HepG2 (cell line): ENCODE measurements around the gene TFPI. TPM values are rescaled to one million over a fixed set of nuclear protein-coding genes. Genes with fewer than 3 reads are reported as not detected.

Source experiments
- AGO1 ChIP-seq: fragments of 200-400 bp; formaldehyde crosslinking; IDR thresholded peaks from 2 replicates; pipeline ENCODE4 v1.6.1; 2017; ENCODE audit warnings: mild to moderate bottlenecking, low read depth, low read length, moderate library complexity; ENCODE audit not compliant: poor library complexity, severe bottlenecking
- CHD2 ChIP-seq: IDR thresholded peaks from 2 replicates; pipeline ENCODE4 v1.6.1; 2011; ENCODE audit warnings: low read depth, low read length, improper control_type of control experiment
- DZIP1 ChIP-seq: sonication (generic); formaldehyde crosslinking; IDR thresholded peaks from 2 replicates; pipeline ENCODE4 v1.5.0; 2020; ENCODE audit warnings: mild to moderate bottlenecking, missing genetic modification reagents
- ELF3 ChIP-seq: IDR thresholded peaks from 2 replicates; pipeline ENCODE4 v1.6.1; 2016; ENCODE audit warnings: missing genetic modification reagents, missing compliant biosample characterization
- GABPB1 ChIP-seq: IDR thresholded peaks from 2 replicates; pipeline ENCODE4 v1.6.1; 2016; ENCODE audit warnings: mild to moderate bottlenecking, missing genetic modification reagents, moderate library complexity, missing compliant biosample characterization
- HNF1A ChIP-seq, 2 experiments: sonication (generic) in 1 of 2; formaldehyde crosslinking in 1 of 2; IDR thresholded peaks; 2 replicates each; pipeline versions ENCODE4 v1.4.0 to v1.6.1; 2016 to 2020; ENCODE audit warnings: borderline replicate concordance in 1 of 2, low read depth in 1 of 2, mild to moderate bottlenecking in 1 of 2, missing genetic modification reagents in 1 of 2
- HOXA5 ChIP-seq: sonication (generic); formaldehyde crosslinking; IDR thresholded peaks from 2 replicates; pipeline ENCODE4 v1.4.0; 2020; ENCODE audit warnings: missing genetic modification reagents
- KLF9 ChIP-seq: IDR thresholded peaks from 2 replicates; pipeline ENCODE4 v1.6.1; 2016; ENCODE audit warnings: low read depth
- MIER2 ChIP-seq: IDR thresholded peaks from 2 replicates; pipeline ENCODE4 v1.6.1; 2016; ENCODE audit warnings: missing biosample characterization, missing genetic modification reagents
- MIER3 ChIP-seq: IDR thresholded peaks from 2 replicates; pipeline ENCODE4 v1.6.1; 2016; ENCODE audit warnings: missing compliant biosample characterization, borderline replicate concordance
- MIXL1 ChIP-seq: IDR thresholded peaks from 2 replicates; pipeline ENCODE4 v1.6.1; 2016
- NFKBIZ ChIP-seq: IDR thresholded peaks from 2 replicates; pipeline ENCODE4 v1.6.1; 2018; ENCODE audit warnings: missing genetic modification reagents, missing compliant biosample characterization
- NR2F1 ChIP-seq, 2 experiments: fragments of 450-650 bp in 1 of 2; formaldehyde crosslinking in 1 of 2; IDR thresholded peaks; 2 replicates each; pipeline versions ENCODE4 v1.5.0 to v1.6.1; 2016 to 2020; ENCODE audit warnings: mild to moderate bottlenecking in 1 of 2, missing compliant biosample characterization in 1 of 2, missing genetic modification reagents in 1 of 2, moderate library complexity in 1 of 2
- PREB ChIP-seq: sonication (generic); formaldehyde crosslinking; IDR thresholded peaks from 2 replicates; pipeline ENCODE4 v1.4.0; 2020; ENCODE audit warnings: missing genetic modification reagents
- RBM22 ChIP-seq: fragments of 200-400 bp; formaldehyde crosslinking; optimal IDR thresholded peaks from 2 replicates; pipeline ENCODE3; 2017; ENCODE audit warnings: mild to moderate bottlenecking, low read length, moderate library complexity
- TERF1 ChIP-seq: sonication (generic); formaldehyde crosslinking; IDR thresholded peaks from 2 replicates; pipeline ENCODE4 v1.8.0; 2022; ENCODE audit warnings: mild to moderate bottlenecking, missing genetic modification reagents, moderate library complexity
- ZBTB38 ChIP-seq: sonication (generic); formaldehyde crosslinking; IDR thresholded peaks from 2 replicates; pipeline ENCODE4 v1.5.1; 2020; ENCODE audit warnings: mild to moderate bottlenecking, missing genetic modification reagents
- ZNF101 ChIP-seq: sonication (generic); formaldehyde crosslinking; IDR thresholded peaks from 2 replicates; pipeline ENCODE4 v1.4.0; 2020; ENCODE audit warnings: mild to moderate bottlenecking, low read depth, missing genetic modification reagents, borderline replicate concordance
- ZNF121 ChIP-seq: sonication (generic); formaldehyde crosslinking; IDR thresholded peaks from 2 replicates; pipeline ENCODE4 v1.5.0; 2020; ENCODE audit warnings: mild to moderate bottlenecking, missing genetic modification reagents
- ZNF331 ChIP-seq: sonication (generic); formaldehyde crosslinking; IDR thresholded peaks from 2 replicates; pipeline ENCODE4 v1.4.0; 2020; ENCODE audit warnings: missing genetic modification reagents
- ZNF7 ChIP-seq: IDR thresholded peaks from 2 replicates; pipeline ENCODE4 v1.6.1; 2016; ENCODE audit warnings: missing biosample characterization, missing genetic modification reagents
- polyA plus RNA-seq, 8 experiments: library from polyadenylated mRNA; depleted of rRNA in 3 of 8; stranded (reverse) in 7 of 8; unstranded in 1 of 8; fragments of >200 nt; fragmentation: Illumina TruSeq in 4 of 8; extraction: Trizol in 4 of 8; gene quantifications; 2 replicates each; pipeline versions ENCODE4 v1.2.1 to v1.2.3, GENCODE V29; 2011 to 2016; ENCODE audit warnings: low read depth in 4 of 8, missing spikeins in 1 of 8, mixed read lengths in 1 of 8; ENCODE audit not compliant: insufficient read depth in 1 of 8
- total RNA-seq, 5 experiments: library from RNA; depleted of rRNA; stranded (reverse); fragments of >200 nt; fragmentation: Illumina TruSeq; extraction: Trizol; gene quantifications; 2 replicates each; pipeline ENCODE4 v1.2.3, GENCODE V29; 2016; ENCODE audit warnings: low read depth in 1 of 5

The TFPI gene
- total and polyA plus RNA-seq, 2 of the 13 experiments (the other 11 are each of a cell fraction or from before 2014, with no cell fraction given), result 301 to 436 TPM

GRCh38 chr2:187529977-187530721, 24.1 kb downstream of the TFPI start (continued):
- TF ChIP-seq ZNF331 (CRISPR knock-in tag) (peak; percentile 62; the same call in 1 of the 2 replicates), NR2F1 (CRISPR knock-in tag; IDR thresholded peaks at IDR 0.05) (peak; percentile 98), PREB (CRISPR knock-in tag) (no peak), ELF3 (CRISPR knock-in tag) (no peak; the same call in 1 of the 2 replicates), MIER2 (CRISPR knock-in tag) (0 out of 2 replicates have a peak, but pooled peaks have one; percentile 29), TERF1 (CRISPR knock-in tag) (no peak), CHD2 (0 out of 2 replicates have a peak, but pooled peaks have one; percentile 17), ZNF121 (CRISPR knock-in tag) (no peak), GABPB1 (no peak), ZNF7 (no peak), ZBTB38 (CRISPR knock-in tag) (no peak), KLF9 (no peak), NFKBIZ (CRISPR knock-in tag) (peak; percentile 73; the same call in 1 of the 2 replicates), MIXL1 (CRISPR knock-in tag) (peak; percentile 80), AGO1 (no peak), RBM22 (no peak), MIER3 (CRISPR knock-in tag) (peak; percentile 77; the same call in 1 of the 2 replicates), HOXA5 (CRISPR knock-in tag) (0 out of 2 replicates have a peak, but pooled peaks have one; percentile 48), HNF1A (IDR thresholded peaks at IDR 0.05; ENCODE audit: low read depth) (no peak), HNF1A (CRISPR knock-in tag; IDR thresholded peaks at IDR 0.05; ENCODE audit: borderline replicate concordance) (no peak; the same call in 1 of the 2 replicates), DZIP1 (CRISPR knock-in tag) (no peak), ZNF101 (CRISPR knock-in tag) (no peak)
